Panc1 (cell line): ENCODE results near the gene SPATA6L. TPM values are rescaled to one million over a fixed set of nuclear protein-coding genes. Genes with fewer than 3 reads are reported as not detected.

ENCODE experiments used
- ATAC-seq: fragments of 200-7000 bp; cut with Tn5 transposase; 2 replicates; pipeline ENCODE4 v1.9.1; 2020; ENCODE audit warnings: mild to moderate bottlenecking, moderate library complexity
- BruUV-seq: library from RNA; stranded (reverse); fragments of 400-500 nt; replicated peaks from 2 replicates; lab custom pipeline; 2021; lab: Mats Ljungman, UMichigan
- CTCF ChIA-PET: fragments of 300-600 bp; sonication (Branson Sonifier 250); formaldehyde crosslinking; loops from one replicate; lab custom pipeline; 2022; ENCODE audit warnings: antibody characterized with exemption; lab: Charles Lee
- POLR2A ChIA-PET: fragments of 300-600 bp; sonication (Branson Sonifier 250); formaldehyde crosslinking; loops from one replicate; lab custom pipeline; 2022; ENCODE audit warnings: antibody characterized with exemption; lab: Charles Lee
- DNase-seq: peaks from one replicate; pipeline ENCODE4 v3.0.0-alpha.2; 2010; ENCODE audit warnings: low read depth, low spot score
- H3K27ac ChIP-seq: 2 replicates; pipeline ENCODE4 v1.5.1; 2011; ENCODE audit warnings: mild to moderate bottlenecking, low read length, inconsistent platforms
- H3K27me3 ChIP-seq: fragments of 200-500 bp; sonication (Bioruptor generic); 2 replicates; pipeline ENCODE4 v1.6.0; 2014; ENCODE audit warnings: low read length, inconsistent platforms; ENCODE audit not compliant: control insufficient read depth, insufficient read depth
- H3K36me3 ChIP-seq: fragments of 200-500 bp; sonication (Bioruptor generic); 2 replicates; pipeline ENCODE4 v1.5.1; 2014; ENCODE audit warnings: inconsistent platforms, mild to moderate bottlenecking, low read length, moderate library complexity; ENCODE audit not compliant: control insufficient read depth, insufficient read depth
- H3K4me1 ChIP-seq: 2 replicates; pipeline ENCODE4 v1.5.1; 2011; ENCODE audit warnings: inconsistent platforms, mild to moderate bottlenecking, low read length, moderate library complexity; ENCODE audit not compliant: control insufficient read depth, insufficient read depth
- H3K4me3 ChIP-seq, 2 experiments: 2 replicates each; pipeline ENCODE4 v1.5.1; 2011 to 2012; ENCODE audit warnings: low read depth in 2 of 2, low read length in 2 of 2, mild to moderate bottlenecking in 2 of 2, inconsistent platforms in 1 of 2, moderate library complexity in 1 of 2
- H3K9me3 ChIP-seq: fragments of 200-500 bp; sonication (Bioruptor generic); 2 replicates; pipeline ENCODE4 v1.5.1; 2014; ENCODE audit warnings: low read depth, mild to moderate bottlenecking, inconsistent platforms, low read length, moderate library complexity; ENCODE audit not compliant: control insufficient read depth, insufficient read depth
- POLR2AphosphoS5 ChIP-seq: IDR thresholded peaks from 2 replicates; pipeline ENCODE4 v1.6.1; 2012; ENCODE audit warnings: mild to moderate bottlenecking, low read depth, low read length, moderate library complexity
- SIN3A ChIP-seq: IDR thresholded peaks from 2 replicates; pipeline ENCODE4 v1.6.1; 2012; ENCODE audit warnings: low read depth, mild to moderate bottlenecking, low read length, moderate library complexity, borderline replicate concordance; ENCODE audit not compliant: insufficient read depth
- TCF7L2 ChIP-seq: IDR thresholded peaks from 2 replicates; pipeline ENCODE4 v1.6.1; 2011; ENCODE audit warnings: mild to moderate bottlenecking, low read depth, low read length, inconsistent platforms
- in situ Hi-C: cut with HindIII; loops from 2 replicates; pipeline ENCODE4 v1.10.0; 2016; ENCODE audit warnings: low sequenced_read_pairs, low pct_unique_long_range_greater_than_20kb
- intact Hi-C: fragments of 100-400 bp; cut with micrococcal nuclease; formaldehyde crosslinking; loops from one replicate; pipeline ENCODE4 v1.10.0; 2022; ENCODE audit not compliant: unreplicated experiment
- total RNA-seq: library from RNA; stranded (reverse); gene quantifications from one replicate; pipeline ENCODE4 v1.2.1, GENCODE V29; 2021; ENCODE audit not compliant: unreplicated experiment
- TF ChIP-seq, protein P1 (sequence below), 2 experiments: IDR thresholded peaks; 2 replicates each; pipeline ENCODE4 v1.6.1; 2011 to 2012; ENCODE audit warnings: low read depth in 2 of 2, control low read depth in 1 of 2, low read length in 1 of 2, mild to moderate bottlenecking in 1 of 2, moderate library complexity in 1 of 2; ENCODE audit not compliant: insufficient read depth in 1 of 2
- TF ChIP-seq, protein P2 (sequence below): fragments of 450-650 bp; IDR thresholded peaks from 2 replicates; pipeline ENCODE4 v1.5.1; 2017; ENCODE audit warnings: mild to moderate bottlenecking

Gene SPATA6L
- total RNA-seq, 1 experiment from 2014 or later: 0.13 TPM

DNA sequence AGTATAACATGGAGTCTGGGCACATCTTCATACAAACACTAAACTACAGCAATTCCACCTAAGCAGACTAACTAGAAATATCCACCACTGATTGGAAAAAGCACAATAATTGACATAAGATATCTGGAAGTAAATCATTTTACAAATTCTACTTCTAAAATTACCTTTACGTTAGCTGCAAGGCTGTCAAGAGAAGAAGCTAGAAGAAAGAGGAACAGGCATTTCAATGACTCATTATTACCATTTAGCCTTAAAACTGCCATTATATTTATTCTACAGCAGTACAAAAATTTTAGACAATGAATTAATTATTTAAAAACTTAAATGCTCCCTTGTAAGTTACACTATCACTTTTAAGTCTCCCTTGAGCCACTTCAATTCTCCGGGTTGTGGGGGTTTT is 47.6 kb downstream of the SPATA6L start:
- DNase-seq (no peak), ATAC-seq (no peak)
- ChIA-PET POLR2A (no interaction called here), CTCF (no interaction called here)
- Histone ChIP-seq H3K36me3 (no peaks in the 10 kb centered on the region), H3K9me3 (no peaks in the 10 kb centered on the region), H3K4me3 (no peak overlapping the region), H3K27me3 (no peaks in the 10 kb centered on the region), H3K4me1 (no peaks in the 10 kb centered on the region), H3K27ac (no peak overlapping the region)
- intact Hi-C loops: no loop called here
- BruUV-seq: no TSS peak
- in situ Hi-C loops: no loop called here
- TF ChIP-seq, protein P1, sequence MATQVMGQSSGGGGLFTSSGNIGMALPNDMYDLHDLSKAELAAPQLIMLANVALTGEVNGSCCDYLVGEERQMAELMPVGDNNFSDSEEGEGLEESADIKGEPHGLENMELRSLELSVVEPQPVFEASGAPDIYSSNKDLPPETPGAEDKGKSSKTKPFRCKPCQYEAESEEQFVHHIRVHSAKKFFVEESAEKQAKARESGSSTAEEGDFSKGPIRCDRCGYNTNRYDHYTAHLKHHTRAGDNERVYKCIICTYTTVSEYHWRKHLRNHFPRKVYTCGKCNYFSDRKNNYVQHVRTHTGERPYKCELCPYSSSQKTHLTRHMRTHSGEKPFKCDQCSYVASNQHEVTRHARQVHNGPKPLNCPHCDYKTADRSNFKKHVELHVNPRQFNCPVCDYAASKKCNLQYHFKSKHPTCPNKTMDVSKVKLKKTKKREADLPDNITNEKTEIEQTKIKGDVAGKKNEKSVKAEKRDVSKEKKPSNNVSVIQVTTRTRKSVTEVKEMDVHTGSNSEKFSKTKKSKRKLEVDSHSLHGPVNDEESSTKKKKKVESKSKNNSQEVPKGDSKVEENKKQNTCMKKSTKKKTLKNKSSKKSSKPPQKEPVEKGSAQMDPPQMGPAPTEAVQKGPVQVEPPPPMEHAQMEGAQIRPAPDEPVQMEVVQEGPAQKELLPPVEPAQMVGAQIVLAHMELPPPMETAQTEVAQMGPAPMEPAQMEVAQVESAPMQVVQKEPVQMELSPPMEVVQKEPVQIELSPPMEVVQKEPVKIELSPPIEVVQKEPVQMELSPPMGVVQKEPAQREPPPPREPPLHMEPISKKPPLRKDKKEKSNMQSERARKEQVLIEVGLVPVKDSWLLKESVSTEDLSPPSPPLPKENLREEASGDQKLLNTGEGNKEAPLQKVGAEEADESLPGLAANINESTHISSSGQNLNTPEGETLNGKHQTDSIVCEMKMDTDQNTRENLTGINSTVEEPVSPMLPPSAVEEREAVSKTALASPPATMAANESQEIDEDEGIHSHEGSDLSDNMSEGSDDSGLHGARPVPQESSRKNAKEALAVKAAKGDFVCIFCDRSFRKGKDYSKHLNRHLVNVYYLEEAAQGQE (IDR thresholded peaks at IDR 0.05; ENCODE audit: insufficient read depth in 1 of 2, low read depth in 2 of 2, low read length in 1 of 2): no peak
- TF ChIP-seq POLR2AphosphoS5 (no peak), TCF7L2 (no peak), SIN3A (no peak)
- TF ChIP-seq, protein P2, sequence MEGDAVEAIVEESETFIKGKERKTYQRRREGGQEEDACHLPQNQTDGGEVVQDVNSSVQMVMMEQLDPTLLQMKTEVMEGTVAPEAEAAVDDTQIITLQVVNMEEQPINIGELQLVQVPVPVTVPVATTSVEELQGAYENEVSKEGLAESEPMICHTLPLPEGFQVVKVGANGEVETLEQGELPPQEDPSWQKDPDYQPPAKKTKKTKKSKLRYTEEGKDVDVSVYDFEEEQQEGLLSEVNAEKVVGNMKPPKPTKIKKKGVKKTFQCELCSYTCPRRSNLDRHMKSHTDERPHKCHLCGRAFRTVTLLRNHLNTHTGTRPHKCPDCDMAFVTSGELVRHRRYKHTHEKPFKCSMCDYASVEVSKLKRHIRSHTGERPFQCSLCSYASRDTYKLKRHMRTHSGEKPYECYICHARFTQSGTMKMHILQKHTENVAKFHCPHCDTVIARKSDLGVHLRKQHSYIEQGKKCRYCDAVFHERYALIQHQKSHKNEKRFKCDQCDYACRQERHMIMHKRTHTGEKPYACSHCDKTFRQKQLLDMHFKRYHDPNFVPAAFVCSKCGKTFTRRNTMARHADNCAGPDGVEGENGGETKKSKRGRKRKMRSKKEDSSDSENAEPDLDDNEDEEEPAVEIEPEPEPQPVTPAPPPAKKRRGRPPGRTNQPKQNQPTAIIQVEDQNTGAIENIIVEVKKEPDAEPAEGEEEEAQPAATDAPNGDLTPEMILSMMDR: no peak

DNA sequence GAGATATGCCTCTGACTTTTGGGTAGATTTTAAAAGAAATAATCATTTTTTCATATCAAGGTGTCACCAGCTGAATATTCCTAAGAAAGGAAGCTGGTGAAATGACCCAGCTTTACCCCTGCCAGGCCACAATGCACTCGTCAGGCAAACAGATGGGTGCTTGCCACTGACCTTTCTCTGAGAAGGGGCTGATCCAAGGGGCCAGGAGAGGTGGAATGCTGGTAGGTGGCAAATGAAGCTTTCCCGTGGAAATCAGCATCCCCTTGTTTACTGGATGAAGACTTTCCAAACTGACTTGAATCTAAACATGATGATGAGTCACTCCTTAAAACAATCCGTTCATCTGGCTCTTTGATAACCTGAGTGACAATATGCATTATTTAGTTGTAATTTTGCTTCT is 48.5 kb downstream of the SPATA6L start:
- H3K36me3 ChIP-seq: no peaks in the 10 kb centered on the region
- no peak overlapping the region for H3K4me3 ChIP-seq
- no TSS peak for BruUV-seq
- ChIA-PET POLR2A (no interaction called here), CTCF (no interaction called here)
- H3K9me3 ChIP-seq: no peaks in the 10 kb centered on the region
- no peaks in the 10 kb centered on the region for H3K4me1 ChIP-seq
- H3K27ac ChIP-seq: no peak overlapping the region
- no peaks in the 10 kb centered on the region for H3K27me3 ChIP-seq
- in situ Hi-C loops: no loop called here
- TF ChIP-seq, protein P2: no peak
- no peak for TF ChIP-seq TCF7L2
- TF ChIP-seq SIN3A: no peak
- TF ChIP-seq, protein P1 (IDR thresholded peaks at IDR 0.05; ENCODE audit: insufficient read depth in 1 of 2, low read depth in 2 of 2, low read length in 1 of 2): no peak
- TF ChIP-seq POLR2AphosphoS5: no peak
- DNase-seq (no peak), ATAC-seq (no peak)
- intact Hi-C loops: no loop called here
